DOHH2 (cell line): Measurements from ENCODE around the gene ELAVL3.
"Not testable (repeated sequence)": the region's sequence is repeated elsewhere in the genome, so short reads cannot be mapped to it uniquely, and the experiment has no call there.

Source experiments
- H3F3A ChIP-seq: fragments of 200-600 bp; sonication (generic), shearing (Covaris generic); 2 replicates; pipeline ENCODE4 v1.6.0; 2016; ENCODE audit warnings: antibody characterized with exemption, mild to moderate bottlenecking; ENCODE audit not compliant: control insufficient read depth, insufficient read depth
- H3K27ac ChIP-seq: fragments of 200-600 bp; sonication (generic); 2 replicates; pipeline ENCODE4 v1.5.1; 2014; ENCODE audit warnings: low read depth, mild to moderate bottlenecking, low read length, moderate library complexity
- H3K27me3 ChIP-seq: fragments of 200-600 bp; sonication (generic); 2 replicates; pipeline ENCODE4 v1.6.1; 2014; ENCODE audit warnings: mild to moderate bottlenecking, low read length, mixed read lengths; ENCODE audit not compliant: control insufficient read depth
- H3K36me3 ChIP-seq: fragments of 200-600 bp; sonication (generic); 2 replicates; pipeline ENCODE4 v1.6.1; 2014; ENCODE audit warnings: mild to moderate bottlenecking, low read length, moderate library complexity, mixed read lengths; ENCODE audit not compliant: control insufficient read depth
- H3K4me1 ChIP-seq: fragments of 200-600 bp; sonication (generic); 2 replicates; pipeline ENCODE4 v1.6.1; 2014; ENCODE audit warnings: mild to moderate bottlenecking, low read length, mixed read lengths; ENCODE audit not compliant: control insufficient read depth
- H3K4me2 ChIP-seq: fragments of 200-600 bp; sonication (generic); 2 replicates; pipeline ENCODE4 v1.6.0; 2014; ENCODE audit warnings: mild to moderate bottlenecking, low read length, moderate library complexity
- H3K4me3 ChIP-seq: fragments of 200-600 bp; sonication (generic); 2 replicates; pipeline ENCODE4 v1.5.1; 2014; ENCODE audit warnings: mild to moderate bottlenecking, low read length, mixed read lengths
- H3K79me2 ChIP-seq: fragments of 200-600 bp; sonication (generic); 2 replicates; pipeline ENCODE4 v1.6.1; 2014; ENCODE audit warnings: mild to moderate bottlenecking, low read length, mixed read lengths; ENCODE audit not compliant: control insufficient read depth
- H3K9me2 ChIP-seq: fragments of 200-600 bp; sonication (generic); replicated peaks from 2 replicates; pipeline ENCODE4 v1.6.1; 2014; ENCODE audit warnings: mild to moderate bottlenecking, low read length, mixed read lengths; ENCODE audit not compliant: control insufficient read depth
- H3K9me3 ChIP-seq: fragments of 200-600 bp; sonication (generic); 2 replicates; pipeline ENCODE4 v1.6.1; 2014; ENCODE audit warnings: antibody characterized with exemption, low read length, mixed read lengths; ENCODE audit not compliant: control insufficient read depth, insufficient read depth
- H4K20me1 ChIP-seq: fragments of 200-600 bp; sonication (generic); 2 replicates; pipeline ENCODE4 v1.6.0; 2014; ENCODE audit warnings: low read depth, mild to moderate bottlenecking, antibody characterized with exemption, low read length, moderate library complexity; ENCODE audit not compliant: control insufficient read depth, insufficient read depth
- EZH2phosphoT487 ChIP-seq: fragments of 200-600 bp; sonication (generic); IDR thresholded peaks from 2 replicates; pipeline ENCODE4 v1.6.1; 2017; ENCODE audit warnings: borderline replicate concordance, mild to moderate bottlenecking, antibody characterized with exemption, low read length, moderate library complexity, mixed read lengths
- TF ChIP-seq, protein P1 (sequence below): fragments of 200-600 bp; sonication (generic); IDR thresholded peaks from one replicate; pipeline ENCODE4 v1.5.1; 2014; ENCODE audit warnings: antibody characterized with exemption, mild to moderate bottlenecking, low read depth, low read length; ENCODE audit not compliant: poor library complexity, severe bottlenecking

The ELAVL3 gene

DNA sequence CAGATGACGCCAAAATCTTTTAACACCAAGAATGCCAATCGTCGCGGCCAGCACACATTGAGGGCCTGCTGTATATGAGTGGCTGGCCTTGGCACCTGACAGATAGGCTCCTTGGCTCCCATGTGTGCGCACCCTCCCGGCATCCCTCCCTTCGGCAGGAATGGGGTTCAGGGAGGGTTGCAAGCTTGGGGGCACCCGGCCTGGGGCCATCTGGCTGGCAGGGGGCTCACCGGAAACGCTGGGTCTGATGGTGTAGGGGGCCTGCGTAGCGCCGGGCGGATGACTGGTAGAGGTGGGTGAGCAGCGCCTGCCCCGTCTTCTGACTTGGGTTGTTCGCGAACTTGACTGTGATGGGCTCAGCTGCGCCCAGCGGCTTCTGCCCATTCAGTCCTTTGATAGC lies 23.0 kb downstream of the ELAVL3 start:
- Histone ChIP-seq H3K9me3 (no peaks in the 10 kb centered on the region), H3K4me1 (no peaks in the 10 kb centered on the region), H3K27me3 (no peaks in the 10 kb centered on the region), H3K79me2 (no peaks in the 10 kb centered on the region), H3K9me2 (no peaks in the 10 kb centered on the region), H3K36me3 (no peaks in the 10 kb centered on the region), H3K4me2 (no peak overlapping the region), H3F3A (no peaks in the 10 kb centered on the region), H4K20me1 (no peaks in the 10 kb centered on the region), H3K27ac (no peak overlapping the region), H3K4me3 (no peak overlapping the region)
- TF ChIP-seq, protein P1, sequence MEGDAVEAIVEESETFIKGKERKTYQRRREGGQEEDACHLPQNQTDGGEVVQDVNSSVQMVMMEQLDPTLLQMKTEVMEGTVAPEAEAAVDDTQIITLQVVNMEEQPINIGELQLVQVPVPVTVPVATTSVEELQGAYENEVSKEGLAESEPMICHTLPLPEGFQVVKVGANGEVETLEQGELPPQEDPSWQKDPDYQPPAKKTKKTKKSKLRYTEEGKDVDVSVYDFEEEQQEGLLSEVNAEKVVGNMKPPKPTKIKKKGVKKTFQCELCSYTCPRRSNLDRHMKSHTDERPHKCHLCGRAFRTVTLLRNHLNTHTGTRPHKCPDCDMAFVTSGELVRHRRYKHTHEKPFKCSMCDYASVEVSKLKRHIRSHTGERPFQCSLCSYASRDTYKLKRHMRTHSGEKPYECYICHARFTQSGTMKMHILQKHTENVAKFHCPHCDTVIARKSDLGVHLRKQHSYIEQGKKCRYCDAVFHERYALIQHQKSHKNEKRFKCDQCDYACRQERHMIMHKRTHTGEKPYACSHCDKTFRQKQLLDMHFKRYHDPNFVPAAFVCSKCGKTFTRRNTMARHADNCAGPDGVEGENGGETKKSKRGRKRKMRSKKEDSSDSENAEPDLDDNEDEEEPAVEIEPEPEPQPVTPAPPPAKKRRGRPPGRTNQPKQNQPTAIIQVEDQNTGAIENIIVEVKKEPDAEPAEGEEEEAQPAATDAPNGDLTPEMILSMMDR, result no peak

DNA sequence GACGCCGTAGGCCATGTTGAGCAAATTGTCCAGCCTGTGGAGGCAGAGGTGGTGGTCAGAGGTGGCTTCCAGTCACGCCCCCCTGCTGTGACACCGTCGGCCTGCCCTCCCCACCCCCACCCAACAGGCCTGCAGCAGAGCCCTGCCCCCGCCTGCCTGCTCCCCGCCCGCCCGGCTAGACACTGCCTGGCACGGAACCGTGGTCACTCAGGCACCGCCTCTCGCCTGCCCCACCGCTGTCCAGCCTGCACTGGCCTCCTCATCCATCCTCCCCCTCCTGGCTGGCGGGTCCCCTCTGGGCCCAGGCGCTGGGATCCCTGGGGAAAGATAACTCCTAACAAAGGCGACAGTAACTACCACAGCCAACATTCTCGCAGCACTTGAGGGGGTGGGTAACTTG lies 23.7 kb downstream of the ELAVL3 start:
- Histone ChIP-seq H3K4me3 (no peak overlapping the region), H3F3A (peaks cover 4% of the 10 kb centered on the region; the same call in 1 of the 2 replicates), H3K27me3 (no peaks in the 10 kb centered on the region), H3K79me2 (no peaks in the 10 kb centered on the region), H3K9me3 (no peaks in the 10 kb centered on the region), H3K27ac (no peak overlapping the region), H4K20me1 (no peaks in the 10 kb centered on the region), H3K4me2 (no peak overlapping the region), H3K4me1 (peaks cover 4% of the 10 kb centered on the region; the same call in 1 of the 2 replicates), H3K36me3 (no peaks in the 10 kb centered on the region), H3K9me2 (no peaks in the 10 kb centered on the region)
- no peak for TF ChIP-seq EZH2phosphoT487
- TF ChIP-seq, protein P1, result no peak

DNA sequence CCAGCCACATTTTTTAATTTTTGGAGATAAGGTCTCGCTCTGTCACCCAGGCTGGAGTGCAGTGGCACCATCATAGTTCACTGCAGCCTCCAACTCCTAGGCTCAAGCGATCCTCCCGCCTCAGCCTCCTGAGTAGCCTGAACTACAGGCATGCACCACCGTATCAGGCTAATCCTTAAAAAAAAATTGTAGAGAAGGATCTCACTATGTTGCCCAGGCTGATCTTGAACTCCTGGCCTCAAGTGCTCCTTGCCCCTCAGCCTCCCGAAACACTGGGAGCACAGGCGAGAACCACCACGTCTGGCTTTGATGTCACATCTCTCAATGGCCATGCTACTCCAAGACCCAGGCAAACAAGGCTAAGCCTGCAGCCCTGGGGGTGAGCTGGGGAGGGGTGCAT lies 24.2 kb downstream of the ELAVL3 start:
- Histone ChIP-seq H3K4me1 (peaks cover 8% of the 10 kb centered on the region), H3K79me2 (no peaks in the 10 kb centered on the region), H3K36me3 (no peaks in the 10 kb centered on the region), H3K9me3 (no peaks in the 10 kb centered on the region), H3K4me2 (no peak overlapping the region), H3K27me3 (no peaks in the 10 kb centered on the region), H3K9me2 (no peaks in the 10 kb centered on the region), H3K27ac (no peak overlapping the region), H3K4me3 (no peak overlapping the region), H3F3A (peaks cover 6% of the 10 kb centered on the region; the same call in 1 of the 2 replicates), H4K20me1 (no peaks in the 10 kb centered on the region)
- TF ChIP-seq EZH2phosphoT487, result no peak
- TF ChIP-seq, protein P1, result no peak

GRCh38 chr19:11455233-11455554 lies 25.7 kb downstream of the ELAVL3 start:
- not testable (repeated sequence) for H3K4me3 ChIP-seq, H3K9me3 ChIP-seq, H3K79me2 ChIP-seq, H4K20me1 ChIP-seq, H3K27me3 ChIP-seq, H3K36me3 ChIP-seq, H3F3A ChIP-seq, H3K4me1 ChIP-seq, H3K9me2 ChIP-seq, H3K27ac ChIP-seq, H3K4me2 ChIP-seq
